ENCODE data around the gene ABCD1.

The ABCD1 gene

DNA sequence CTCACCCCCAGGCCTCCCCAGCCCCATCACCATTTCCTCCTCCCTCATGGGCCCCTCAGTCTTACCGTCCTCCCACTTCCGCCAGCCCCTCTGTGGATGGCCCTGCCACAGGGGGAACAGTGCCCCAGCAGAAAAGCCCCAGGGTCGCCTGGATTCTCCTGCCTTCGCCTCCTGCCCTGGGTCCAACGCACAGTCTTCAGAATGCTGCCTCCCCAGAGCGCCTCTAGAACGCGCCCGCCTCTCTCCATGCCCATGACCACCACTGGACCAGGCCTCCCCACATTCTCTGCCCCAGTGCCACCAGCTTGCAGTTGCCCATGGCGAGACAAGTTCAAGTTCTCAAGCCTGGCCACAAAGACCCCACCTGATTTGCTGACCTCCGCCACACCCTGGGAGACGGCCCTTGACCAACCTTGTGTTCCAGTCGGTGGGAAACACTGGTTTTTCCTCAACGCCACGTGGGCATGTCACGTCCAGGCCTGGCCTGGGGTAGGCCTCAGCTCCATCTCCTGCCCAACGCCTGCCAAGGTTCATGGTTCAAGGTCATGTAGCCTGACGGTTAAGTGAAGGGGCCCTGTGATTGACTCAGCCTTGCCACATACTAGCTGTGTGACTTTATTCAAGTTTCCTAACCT lies 38.8 kb downstream of the ABCD1 start:
- DNase-seq (ENCODE audit: low spot score), result peak; percentile 15

DNA sequence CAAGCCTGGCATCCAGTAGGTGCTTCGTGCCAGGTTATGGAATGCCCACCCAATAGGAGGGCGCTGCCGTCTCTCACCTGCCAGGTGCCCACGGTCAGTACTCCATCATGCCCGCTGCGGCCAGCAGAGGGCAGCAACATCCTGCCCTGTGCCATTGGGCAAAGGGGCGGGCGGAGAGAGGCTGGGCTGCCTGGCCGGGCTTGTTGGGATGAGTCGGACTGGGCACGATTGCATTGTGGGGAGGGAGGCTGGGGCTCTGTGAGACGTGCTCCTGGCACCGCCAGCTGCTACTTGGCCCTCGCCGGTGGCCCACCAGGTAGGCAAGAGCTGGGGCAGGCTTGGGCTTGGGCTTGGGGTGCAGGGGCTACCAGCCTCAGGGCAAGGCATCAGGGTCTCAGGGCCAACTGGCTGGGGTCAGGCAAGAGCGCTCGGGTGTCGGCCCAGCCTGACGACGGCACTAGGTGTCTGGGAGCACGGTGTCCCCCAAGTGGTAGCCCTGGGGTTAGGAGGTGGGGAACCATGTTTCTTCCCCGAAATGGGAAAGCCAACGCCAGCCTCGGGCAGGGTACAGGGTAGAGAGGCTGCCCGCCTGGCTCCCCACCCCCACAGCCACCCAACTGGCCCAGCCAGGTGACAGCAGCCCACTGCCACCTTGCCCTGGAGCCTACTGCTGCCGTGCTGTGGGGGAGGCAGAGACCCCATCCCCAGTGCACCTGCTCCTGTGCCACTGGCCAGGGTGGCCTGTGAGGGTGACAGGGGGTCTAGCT lies 39.5 kb downstream of the ABCD1 start, which contains the start of gene PLXNB3:
Gene PLXNB3 (plus strand): TSS at position 261 of the 767 bp plus-strand sequence. CDS start 1,287 bp downstream, outside the sequence.
- DNase-seq (ENCODE audit: low spot score), result peak; percentile 87

DNA sequence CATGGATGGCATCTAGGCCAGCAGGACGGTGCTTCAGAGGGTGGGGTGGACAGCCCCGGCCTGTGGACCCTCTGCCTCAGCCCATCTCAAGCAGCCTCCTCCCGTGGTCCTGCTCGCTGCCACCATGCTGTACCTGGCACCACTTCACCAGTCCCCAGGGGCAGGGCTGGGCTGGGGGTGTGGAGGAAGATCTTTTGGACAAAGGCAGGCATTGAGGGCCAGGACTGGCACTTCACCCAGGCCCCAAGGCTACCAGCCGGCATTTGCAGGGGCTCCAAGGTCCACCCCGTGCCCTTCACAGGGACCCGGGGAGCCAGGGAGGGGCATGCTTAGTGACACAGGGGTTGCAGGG lies 40.1 kb downstream of the ABCD1 start:
- DNase-seq (ENCODE audit: low spot score), result no peak

DNA sequence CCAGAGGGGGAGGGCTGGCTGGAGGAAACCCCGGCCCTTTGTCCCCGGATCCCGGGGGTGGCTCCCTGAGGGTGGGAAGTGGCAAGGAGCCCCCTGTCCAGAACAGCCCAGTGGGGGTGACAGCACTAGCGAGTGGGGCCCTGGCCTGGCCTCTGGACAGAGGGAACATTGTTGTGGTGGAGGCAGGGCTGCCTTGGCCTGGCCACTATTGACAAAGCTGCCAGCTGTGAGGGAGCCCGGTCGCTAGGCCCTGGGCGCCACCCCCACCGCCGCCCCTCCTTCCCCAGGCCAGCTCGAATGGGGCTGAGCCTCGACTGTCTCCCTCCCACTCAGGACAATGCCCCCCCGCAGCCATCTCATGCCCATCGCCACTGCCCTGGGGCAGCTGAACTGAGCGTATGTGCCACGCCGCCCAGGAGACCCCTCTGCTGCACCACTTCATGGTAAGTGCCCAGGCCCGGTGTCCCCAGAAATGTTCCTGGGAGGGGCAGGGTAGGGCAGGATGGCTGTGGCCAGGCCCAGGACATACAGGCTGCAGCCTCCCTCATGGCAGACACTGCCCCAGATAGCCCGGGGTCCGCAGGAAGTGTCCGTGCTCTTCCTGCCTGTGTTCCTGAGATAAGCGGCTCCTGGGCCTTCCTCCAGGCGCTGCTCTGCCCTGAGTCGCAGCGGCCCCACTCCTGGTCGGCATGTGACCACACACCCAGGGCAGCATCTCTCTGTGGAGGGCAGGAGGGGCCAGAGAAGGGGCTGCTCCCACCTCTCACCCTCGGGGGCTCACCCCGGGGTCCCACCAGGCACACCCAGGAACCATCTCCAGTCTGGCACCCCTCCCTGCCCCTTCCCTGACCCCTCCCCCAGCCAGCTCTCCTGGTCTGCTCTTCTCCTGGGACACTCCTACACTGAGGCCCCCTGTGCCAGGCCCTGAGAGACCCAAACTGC lies 40.8 kb downstream of the ABCD1 start:
- DNase-seq (ENCODE audit: low spot score), result peak; percentile 12

DNA sequence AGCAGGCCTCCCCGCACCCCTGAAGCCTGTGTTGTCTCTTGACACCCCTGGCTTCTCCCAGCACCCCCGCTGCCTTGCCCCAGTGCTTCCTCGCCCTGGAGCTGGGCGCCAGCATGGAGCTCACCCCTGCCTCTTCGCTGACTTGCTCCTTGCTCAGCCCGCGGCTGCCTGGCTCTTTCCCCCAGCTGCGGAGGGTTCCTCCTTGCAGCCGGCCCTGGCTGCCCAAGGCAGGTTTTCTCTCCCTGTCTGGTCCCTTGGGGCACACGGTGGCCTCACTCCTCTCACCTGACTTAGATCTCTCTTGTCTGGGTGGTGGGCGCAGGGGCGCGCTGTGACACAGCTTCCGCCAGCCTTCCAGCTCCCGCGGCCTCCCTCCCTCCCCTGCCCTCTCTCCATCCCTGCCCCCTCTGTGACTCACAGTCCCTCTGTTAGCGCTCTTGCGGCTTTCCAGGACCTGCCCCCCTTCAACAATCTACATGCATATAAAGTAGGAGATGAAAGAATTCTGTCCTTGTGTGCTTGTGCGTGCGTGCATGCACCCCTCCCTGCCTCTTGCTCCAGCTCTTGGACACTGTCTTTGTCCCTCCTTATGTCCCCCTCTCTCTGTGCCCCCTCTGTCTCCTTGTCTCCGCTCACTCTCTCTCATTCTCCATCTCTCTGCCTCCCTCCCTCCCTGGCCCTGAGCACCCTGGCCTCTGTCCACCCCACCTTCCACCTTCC lies 41.6 kb downstream of the ABCD1 start:
- DNase-seq (ENCODE audit: low spot score), result peak; percentile 30

DNA sequence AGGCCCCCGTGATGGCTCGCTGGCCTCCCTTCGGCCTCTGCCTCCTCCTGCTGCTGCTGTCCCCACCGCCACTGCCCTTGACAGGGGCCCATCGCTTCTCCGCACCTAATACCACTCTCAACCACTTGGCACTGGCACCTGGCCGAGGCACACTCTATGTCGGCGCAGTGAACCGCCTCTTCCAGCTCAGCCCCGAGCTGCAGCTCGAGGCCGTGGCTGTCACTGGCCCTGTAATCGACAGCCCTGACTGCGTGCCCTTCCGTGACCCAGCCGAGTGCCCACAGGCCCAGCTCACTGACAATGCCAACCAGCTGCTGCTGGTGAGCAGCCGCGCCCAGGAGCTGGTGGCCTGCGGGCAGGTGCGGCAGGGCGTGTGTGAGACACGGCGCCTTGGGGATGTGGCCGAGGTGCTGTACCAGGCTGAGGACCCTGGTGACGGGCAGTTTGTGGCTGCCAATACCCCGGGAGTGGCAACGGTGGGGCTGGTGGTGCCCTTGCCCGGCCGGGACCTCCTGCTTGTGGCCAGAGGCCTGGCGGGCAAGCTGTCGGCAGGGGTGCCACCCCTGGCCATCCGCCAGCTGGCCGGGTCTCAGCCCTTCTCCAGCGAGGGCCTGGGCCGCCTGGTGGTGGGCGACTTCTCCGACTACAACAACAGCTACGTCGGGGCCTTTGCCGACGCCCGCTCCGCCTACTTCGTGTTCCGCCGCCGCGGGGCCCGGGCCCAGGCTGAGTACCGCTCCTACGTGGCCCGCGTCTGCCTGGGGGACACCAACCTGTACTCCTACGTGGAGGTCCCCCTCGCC lies 42.4 kb downstream of the ABCD1 start:
- peak; percentile 19 for DNase-seq (ENCODE audit: low spot score)

DNA sequence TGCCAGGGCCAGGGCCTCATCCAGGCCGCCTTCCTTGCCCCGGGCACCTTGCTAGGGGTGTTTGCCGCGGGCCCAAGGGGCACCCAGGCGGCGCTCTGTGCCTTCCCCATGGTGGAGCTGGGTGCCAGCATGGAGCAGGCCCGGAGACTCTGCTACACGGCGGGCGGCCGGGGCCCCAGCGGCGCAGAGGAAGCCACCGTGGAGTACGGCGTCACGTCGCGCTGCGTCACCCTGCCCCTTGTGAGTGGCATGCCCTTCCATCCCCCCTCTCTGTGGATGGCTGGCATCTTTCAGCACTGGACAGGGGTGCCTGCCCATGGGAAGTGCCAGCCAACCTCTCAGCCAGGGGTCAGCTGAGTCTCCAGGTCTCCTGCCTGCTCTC lies 43.0 kb downstream of the ABCD1 start:
- DNase-seq (ENCODE audit: low spot score), result peak; percentile 15

DNA sequence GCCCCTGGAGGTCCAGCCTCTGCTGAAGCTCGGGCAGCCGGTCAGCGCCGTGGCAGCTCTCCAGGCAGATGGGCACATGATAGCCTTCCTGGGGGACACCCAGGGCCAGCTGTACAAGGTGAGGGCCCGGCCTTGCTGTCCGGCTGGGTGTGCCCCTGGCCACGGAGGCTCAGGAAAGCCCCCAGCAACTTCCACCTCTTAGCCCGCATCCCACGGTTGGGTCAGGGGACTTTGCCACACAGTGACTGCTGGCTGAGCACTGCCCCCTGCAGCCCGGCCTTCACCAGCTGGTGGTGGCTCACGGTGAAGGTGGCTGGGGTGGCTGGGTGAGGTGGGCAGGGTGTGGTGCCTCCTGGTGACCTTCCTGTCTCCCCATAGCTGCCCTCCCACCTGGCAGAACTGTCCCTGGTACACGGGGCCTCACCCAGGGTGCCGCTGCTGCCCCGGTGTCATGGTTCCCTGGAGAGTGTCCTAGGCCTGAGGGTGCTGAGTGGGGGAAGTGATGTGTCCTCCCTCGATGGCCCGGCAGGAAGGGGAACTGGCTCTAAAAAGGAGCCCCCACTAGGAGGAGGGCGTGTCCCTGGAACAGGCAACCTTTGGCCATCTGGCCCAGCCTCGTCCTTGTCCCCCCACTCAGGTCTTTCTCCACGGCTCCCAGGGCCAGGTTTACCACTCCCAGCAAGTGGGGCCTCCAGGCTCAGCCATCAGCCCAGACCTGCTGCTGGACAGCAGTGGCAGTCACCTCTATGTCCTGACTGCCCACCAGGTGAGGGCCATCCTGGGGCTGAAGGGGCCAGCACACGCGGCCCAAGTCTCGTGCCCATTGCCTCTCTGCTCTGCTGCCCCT lies 43.9 kb downstream of the ABCD1 start:
- DNase-seq (ENCODE audit: low spot score), result peak; percentile 20

DNA sequence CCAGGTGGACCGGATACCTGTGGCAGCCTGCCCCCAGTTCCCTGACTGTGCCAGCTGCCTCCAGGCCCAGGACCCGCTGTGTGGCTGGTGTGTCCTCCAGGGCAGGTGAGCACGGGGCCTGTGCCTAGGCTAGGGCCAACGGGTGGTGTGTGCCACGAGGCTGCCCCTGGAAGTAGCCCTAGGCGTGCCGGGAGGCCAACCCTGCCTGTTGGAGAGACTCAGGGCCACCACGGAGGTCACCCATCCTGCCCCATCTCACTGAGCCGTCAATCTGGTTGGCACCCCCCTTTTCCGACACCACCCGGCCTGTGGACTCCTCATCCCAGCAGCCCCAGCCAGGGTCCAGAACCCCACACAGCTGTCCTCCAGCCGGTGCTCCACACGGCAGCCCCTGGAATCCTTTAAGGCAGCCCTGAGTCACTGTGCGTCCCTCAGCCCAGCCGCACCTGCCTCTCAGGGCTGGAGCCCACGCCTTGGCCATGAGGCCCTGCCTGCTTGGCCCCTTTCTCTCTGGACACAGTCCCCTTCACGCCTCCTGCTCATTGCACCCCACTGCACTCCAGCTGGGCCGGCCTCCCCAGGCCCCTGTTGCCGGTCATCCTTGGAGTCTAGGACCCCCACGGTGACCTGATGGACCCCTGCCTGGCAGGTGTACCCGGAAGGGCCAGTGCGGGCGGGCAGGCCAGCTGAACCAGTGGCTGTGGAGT lies 44.7 kb downstream of the ABCD1 start:
- peak; percentile 21 for DNase-seq (ENCODE audit: low spot score)

DNA sequence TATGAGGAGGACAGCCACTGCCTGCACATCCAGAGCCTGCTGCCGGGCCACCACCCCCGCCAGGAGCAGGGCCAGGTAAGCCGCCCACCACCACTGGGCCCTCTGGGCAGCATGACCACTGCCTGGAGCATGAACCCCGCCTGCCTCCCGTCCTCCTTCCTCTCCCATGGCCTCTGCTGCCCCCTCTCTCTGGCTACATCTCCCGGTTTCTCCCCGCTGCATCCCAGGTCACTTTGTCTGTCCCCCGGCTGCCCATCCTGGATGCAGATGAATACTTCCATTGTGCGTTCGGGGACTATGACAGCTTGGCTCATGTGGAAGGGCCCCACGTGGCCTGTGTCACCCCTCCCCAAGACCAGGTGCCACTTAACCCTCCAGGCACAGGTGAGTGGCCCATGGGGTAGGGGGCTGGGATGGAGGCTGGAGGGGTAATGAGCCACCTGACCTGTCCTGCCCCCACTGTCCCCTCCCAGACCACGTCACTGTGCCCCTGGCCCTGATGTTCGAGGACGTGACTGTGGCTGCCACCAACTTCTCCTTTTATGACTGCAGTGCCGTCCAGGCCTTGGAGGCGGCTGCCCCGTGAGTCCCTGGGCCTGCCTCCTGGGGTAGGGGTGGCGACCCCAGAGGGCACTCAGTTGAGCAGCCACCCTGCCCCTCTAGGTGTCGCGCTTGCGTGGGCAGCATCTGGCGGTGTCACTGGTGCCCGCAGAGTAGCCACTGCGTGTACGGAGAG lies 45.4 kb downstream of the ABCD1 start:
- peak; percentile 20 for DNase-seq (ENCODE audit: low spot score)

DNA sequence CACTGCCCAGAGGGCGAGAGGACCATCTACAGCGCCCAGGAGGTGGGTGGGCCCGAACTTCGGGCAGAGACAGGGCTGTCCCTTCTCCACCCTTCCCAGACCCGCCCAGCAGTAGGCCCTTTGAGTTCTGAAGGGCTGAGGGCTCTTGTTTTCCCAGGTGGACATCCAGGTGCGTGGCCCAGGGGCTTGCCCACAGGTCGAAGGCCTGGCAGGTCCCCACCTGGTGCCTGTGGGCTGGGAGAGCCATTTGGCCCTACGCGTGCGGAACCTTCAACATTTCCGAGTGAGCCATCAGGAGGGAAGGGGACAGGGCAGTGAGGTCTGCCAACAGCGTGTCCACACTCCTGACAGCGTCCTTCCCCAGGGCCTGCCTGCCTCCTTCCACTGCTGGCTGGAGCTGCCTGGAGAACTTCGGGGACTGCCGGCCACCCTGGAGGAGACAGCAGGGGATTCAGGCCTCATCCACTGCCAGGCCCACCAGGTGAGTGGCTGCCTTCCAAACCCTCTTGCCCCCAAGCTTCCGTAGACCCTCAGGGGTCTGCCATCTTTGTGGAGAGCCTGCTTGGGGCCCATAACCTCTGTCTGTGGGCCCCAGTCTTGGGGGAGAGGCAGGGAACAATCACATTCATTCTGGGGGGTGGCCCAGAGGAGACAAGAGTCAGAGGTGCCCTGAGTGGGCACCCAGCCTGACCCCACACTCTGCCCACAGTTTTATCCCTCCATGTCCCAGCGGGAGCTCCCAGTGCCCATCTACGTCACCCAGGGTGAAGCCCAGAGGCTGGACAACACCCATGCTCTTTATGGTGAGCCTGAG lies 46.2 kb downstream of the ABCD1 start:
- DNase-seq (ENCODE audit: low spot score), result peak; percentile 6

DNA sequence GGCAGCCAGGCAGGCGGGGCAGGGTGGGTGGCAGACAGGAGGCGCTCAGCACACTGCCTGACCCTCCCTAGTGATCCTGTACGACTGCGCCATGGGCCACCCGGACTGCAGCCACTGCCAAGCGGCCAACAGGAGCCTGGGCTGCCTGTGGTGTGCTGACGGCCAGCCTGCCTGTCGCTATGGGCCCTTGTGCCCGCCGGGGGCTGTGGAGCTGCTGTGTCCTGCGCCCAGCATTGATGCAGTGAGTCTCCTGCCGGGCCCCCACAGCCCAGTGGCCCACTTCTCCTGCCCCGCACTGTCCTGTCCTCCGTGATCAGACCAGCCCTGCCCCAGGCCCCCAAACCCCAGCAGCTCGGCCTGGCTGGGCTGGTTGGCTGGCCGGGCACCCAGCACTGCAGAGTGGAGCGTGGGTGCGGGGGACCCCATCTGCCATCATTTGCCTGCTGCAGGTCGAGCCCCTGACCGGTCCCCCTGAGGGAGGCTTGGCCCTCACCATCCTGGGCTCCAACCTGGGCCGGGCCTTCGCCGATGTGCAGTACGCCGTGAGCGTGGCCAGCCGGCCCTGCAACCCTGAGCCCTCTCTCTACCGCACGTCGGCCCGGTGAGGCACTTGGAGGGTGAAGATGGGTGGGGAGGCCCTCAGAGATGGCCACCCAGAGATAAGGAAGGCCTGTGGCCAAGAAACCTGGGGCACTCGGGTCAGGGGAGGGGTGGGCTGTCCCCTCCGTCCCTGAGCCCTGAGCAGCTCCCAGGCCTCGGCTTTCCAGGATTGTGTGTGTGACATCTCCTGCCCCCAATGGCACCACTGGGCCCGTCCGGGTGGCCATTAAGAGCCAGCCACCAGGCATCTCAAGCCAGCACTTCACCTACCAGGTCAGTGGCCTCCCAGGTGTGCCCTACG lies 47.0 kb downstream of the ABCD1 start:
- DNase-seq (ENCODE audit: low spot score), result peak; percentile 24

DNA sequence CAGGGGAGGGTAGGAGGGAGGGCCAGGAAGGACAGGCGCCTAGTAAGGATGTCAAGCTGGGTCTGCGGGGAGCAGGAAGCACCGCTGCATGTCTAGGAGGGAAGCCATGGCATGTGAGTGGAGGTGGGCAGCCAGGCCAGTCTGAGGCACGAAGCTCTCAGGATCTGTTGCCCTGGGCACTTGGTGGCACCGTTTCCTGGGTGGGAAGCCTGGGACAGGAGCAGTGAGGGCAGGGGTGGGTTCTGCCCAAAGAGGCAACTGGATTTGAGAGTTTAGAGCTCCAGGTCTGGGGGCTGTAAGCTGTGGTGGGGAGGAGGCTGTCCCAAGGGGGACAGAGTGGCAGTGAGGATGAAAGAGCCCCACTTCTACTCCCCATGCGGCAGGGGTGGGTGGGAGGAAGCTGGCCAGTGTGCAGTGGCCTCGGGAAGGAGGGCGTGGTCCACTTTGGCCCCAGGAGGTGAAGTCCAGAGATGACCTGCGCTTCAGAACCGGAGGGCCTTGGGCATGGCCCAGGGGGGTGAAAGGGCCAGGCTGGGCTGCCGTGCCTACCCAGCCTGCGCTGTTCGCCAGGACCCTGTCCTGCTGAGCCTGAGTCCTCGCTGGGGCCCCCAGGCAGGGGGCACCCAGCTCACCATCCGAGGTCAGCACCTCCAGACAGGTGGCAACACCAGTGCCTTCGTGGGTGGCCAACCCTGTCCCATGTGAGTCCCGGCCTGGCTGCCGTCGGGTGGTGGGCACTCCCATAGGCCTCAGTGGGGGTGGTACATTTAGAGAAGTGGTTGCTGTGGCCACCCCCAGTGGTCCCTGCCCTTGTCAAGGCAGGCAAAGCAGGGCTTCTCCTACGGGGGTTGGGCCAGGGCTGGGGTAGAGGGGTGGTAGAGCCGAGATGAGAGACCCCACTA lies 47.9 kb downstream of the ABCD1 start:
- DNase-seq (ENCODE audit: low spot score), result peak; percentile 13

DNA sequence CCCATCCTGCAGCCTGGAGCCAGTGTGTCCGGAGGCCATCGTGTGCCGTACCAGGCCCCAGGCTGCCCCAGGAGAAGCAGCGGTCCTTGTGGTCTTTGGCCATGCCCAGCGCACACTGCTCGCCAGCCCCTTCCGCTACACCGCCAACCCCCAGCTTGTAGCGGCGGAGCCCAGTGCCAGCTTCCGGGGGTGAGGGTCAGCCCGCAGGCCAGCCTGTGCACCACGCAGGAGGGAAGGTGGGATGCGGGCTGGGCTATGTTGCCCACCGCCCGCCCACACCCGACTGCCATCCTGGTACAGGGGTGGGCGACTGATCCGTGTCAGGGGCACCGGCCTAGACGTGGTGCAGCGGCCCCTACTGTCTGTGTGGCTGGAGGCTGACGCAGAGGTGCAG lies 48.6 kb downstream of the ABCD1 start:
- DNase-seq (ENCODE audit: low spot score), result peak; percentile 18

DNA sequence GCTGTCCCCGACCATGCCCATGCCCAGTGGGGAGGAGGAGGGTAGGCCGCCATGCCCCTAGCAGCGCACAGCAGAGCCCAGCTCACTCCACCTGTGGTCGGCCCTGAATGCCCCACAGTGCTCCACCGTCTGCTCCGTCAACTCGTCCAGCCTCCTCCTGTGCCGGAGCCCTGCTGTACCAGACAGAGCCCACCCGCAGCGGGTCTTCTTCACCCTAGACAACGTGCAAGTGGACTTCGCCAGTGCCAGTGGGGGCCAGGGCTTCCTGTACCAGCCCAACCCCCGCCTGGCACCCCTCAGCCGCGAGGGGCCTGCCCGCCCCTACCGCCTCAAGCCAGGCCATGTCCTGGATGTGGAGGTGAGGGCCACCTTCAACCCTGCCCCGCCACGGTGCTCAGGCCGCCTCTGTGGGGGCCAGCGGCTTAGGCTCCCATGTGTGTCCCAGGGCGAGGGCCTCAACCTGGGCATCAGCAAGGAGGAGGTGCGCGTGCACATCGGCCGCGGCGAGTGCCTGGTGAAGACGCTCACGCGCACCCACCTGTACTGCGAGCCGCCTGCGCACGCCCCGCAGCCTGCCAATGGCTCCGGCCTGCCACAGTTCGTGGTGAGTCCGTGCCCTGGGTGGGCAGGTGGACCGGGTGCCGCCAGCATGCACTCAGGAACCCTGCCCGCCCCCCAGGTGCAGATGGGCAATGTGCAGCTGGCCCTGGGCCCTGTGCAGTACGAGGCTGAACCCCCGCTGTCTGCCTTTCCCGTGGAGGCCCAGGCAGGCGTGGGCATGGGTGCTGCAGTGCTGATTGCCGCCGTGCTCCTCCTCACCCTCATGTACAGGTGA lies 49.3 kb downstream of the ABCD1 start:
- peak; percentile 18 for DNase-seq (ENCODE audit: low spot score)

All from D341Med (cell line).